Skin epidermis (tissue), 12 donors: ENCODE measurements around the gene SP4.

ENCODE experiments used
- H3K27ac ChIP-seq, 21 experiments: fragments of 200-600 bp; sonication (generic) in 11 of 21; one replicate each; pipeline ENCODE4 v1.5.0; 2020; ENCODE audit warnings: mild to moderate bottlenecking in 3 of 21, inconsistent platforms in 2 of 21, moderate library complexity in 2 of 21
- H3K4me3 ChIP-seq, 7 experiments: fragments of 200-600 bp; sonication (generic) in 2 of 7; one replicate each; pipeline ENCODE4 v1.5.0; 2020; ENCODE audit warnings: inconsistent platforms in 2 of 7, mild to moderate bottlenecking in 2 of 7, moderate library complexity in 1 of 7

The SP4 gene

GRCh38 chr7:21562385-21562784 is 134.5 kb downstream of the SP4 start:
- H3K4me3 ChIP-seq: no peak overlapping the region
- no peak overlapping the region for H3K27ac ChIP-seq
